ENCODE data around the gene ZNF474.

ZNF474 gene

DNA sequence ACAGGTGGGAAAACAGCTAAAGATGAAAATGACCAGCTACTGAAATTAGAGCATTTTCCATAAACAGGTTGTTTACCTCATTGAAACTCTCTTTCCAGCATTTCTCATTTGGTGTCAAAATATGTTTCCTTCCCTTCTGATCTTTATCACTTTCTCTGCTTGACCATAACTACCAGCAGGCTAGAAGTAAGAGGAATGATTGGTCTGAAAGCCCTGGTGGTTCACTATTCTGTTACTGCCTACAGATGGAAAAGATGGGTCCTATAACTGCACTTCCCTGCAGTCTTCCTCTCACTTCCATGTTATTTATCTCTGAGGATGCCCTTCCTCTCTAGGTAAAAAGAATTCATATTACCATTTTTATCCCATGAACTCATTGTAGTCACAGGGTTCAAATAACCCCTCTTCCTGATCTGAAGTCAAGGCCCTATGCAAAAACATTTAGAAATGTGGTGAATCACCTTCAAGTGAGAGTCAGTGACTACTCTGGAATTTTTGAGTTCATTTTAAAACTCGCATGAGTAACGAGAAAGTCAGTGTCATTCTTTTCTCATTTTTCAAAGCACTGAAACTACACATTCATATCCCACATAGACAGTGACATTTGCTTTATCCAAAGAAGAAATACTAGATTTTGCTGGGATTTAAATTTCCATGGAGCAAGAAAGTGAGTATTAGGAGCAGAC is 51.7 kb downstream of the ZNF474 start:
- no peak for DNase-seq (ENCODE audit: low spot score)

DNA sequence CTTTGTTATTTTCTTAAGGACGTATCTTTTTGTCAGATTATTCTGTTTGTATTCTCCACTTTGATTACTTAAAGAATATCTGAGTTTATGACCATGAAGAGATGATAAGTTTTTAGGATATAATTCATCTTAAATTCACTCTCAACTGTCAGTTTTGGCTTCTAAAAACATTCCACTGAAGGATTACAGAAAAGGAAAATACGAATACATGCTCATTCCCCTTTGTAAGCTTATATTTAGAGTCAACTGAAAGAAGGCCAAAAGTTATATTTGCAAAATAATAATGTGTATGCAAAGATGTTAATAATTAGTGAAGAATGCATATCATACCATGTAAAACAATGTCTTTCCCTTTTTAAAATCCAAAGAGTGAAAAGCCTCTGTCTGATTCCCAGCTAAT is 52.5 kb downstream of the ZNF474 start:
- no peak for DNase-seq (ENCODE audit: low spot score)

DNA sequence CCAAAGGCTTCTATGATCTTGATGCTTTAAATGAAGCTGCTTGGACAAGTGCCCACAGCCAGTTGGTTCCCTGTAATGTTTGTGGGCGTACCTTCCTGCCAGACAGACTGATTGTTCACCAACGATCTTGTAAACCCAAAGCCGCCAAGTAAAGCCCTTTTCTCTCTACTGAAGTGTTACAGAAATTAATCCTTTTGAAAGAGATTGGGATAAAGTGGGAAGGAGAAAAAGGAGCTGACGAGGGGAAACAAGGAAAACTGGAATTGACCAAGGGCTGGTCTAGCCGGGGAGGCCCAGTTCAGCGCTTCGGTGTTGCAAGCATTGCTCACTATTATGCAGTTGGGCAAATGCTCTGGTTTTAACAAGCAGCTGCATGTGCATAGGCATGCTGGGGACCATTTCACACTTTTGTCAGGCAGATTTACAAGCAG is 53.2 kb downstream of the ZNF474 start:
- DNase-seq (ENCODE audit: low spot score), result no peak

DNA sequence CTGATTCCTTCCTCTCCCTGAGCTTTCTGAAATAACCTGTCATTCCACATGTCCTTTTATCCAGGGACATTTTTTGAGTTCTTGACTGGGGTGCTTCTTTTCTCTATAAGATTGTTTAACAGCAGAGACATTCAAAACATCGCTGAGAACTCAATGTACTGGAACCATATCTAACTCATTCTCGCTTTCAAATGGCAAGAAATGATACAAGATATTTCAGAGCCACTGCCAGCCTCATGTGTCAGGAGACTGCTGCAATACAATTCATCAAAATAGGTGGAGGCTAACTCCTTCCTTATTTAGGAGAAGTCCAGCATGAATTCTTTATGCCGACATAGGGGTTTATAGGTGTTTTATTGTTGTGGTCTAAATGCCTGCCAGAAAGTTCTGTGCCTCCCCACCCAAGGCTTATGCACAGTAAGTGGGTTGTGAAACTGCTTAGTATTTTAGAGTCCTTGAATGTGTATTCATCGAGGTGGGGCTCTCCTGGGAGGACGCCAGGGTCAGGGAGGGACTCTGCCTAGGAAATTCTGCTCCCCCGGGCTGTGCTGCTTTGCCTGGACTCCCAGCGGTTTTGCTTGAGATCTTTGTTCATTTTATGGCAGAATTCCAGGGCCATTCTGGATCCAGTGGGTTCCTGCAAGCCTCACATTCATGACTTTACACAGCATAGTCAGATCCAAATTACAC is 53.9 kb downstream of the ZNF474 start:
- no peak for DNase-seq (ENCODE audit: low spot score)

DNA sequence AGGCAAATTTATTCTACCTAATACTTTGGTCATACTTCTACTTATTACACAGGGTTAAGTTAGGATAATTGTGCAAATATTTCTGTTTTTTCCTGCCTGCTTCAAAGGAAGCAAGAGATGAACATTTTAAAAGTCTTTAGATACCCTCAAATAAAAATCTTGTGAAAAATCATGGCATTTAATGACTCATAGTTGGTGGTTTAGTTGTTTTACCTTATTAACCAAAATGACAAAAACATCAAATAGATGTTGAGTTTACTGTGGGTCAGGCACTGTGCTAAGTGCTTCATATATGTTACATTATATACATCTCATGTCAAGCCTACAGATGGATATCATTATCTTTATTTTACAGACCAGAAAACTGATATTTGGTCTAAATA is 54.4 kb downstream of the ZNF474 start:
- DNase-seq (ENCODE audit: low spot score), result no peak

DNA sequence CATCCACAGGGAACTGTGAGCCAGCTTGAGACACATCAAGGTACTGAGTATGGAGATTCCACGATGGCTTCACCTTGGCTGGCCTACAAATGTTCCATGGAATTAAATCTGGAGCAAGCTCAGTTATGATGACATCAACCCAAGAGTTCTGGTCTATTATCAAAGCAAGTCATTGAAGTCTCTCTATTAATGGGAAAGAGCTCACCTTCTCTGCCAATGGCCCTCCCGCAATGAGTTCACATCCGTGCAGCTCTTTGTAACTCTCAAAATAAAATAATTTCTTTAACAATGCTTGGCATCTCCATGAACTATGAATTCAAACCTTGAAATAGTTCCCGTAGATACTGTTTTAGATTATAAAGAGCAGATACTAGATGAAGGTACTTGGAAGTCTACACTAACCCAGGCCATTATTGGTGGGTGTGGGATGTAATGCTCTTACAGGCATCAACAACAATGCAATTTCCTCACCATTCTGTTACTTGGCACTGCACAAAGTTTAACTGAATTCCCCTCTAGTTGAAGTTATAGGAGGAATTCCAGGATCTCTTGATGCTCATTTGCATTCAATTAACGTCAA is 55.4 kb downstream of the ZNF474 start:
- DNase-seq (ENCODE audit: low spot score), result no peak

DNA sequence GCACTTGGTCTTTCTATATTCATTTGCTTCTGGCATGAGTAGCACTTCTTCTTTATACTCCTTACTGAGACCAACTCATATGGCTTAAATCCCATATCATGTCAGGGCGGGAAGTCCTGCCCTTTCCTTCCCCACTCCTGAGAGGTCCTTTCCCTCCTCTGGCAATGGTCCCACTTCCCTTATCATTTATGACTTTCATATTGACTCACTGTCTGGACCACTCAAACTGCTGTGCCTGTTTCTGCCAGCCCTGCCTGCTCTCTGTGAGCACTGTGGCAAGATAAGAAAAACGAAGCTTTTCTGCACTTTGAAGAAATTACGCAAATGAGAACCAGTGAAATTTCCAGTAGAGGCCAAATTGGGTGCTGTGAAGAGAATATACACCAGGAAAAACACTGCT is 58.1 kb downstream of the ZNF474 start:
- DNase-seq (ENCODE audit: low spot score), result no peak

DNA sequence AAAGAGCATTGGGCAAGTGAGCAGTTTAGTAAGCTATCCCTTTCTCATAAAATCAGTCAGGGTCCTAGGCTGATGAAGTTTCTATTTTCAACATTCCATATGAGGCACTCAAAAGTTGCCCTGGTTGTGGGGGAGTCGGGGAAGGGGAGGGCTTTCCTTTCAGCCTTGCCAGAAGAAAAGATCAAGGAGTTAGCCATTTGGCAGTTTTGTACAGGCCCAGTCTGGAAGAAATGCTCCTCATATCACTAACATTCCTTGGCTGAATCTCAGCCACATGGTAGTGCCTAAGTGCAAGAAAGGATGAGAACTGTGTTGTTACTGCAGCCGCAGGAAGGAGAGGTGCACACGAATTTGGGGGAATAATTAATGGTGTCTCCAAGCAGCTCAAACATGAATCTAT is 60.8 kb downstream of the ZNF474 start:
- DNase-seq (ENCODE audit: low spot score), result no peak

DNA sequence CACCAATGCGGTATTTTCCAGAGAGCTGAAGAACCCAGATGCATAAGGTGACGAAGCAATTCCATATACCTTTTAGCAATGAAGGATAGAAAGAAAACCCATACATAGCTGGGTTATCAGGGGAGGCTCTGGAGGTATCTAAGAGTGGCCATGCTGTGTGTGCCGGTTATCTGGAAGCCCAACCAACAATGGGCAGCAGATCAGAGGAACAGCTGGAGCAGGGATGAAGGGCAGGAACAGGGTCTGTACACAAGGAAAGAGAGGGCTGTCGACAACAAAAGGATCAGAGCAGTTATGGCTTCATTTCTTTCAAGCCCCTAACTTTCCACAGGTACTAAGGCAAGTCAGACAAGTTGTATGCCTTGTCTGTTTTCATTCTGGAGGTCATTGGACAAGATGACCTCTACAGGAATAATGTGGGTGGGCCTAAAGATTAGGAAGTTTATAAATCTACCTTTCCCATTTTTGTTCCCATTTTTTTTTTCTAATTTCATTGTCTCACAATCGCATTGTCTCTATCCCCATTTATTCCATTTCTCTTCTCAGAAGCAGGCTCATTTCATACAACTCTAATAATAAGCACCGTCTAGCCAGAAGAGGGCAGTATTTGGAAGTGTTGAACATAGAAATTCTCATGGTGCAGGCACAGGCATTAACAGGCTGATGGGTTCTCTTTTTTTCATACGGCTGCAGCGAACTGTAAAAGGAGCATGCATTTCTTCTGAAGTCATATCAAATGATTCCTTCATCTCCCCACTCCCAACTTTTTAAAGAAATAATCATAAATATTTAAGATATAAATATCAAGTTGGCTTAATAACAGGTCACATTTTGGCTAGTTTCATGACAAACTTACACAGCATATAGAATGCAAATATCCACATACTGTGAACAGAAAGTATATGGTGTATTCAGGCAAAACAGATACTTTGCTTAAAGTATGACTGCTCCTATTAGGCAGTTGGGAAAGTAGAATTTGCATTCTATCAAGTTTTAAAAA is 63.5 kb downstream of the ZNF474 start:
- no peak for DNase-seq (ENCODE audit: low spot score)

DNA sequence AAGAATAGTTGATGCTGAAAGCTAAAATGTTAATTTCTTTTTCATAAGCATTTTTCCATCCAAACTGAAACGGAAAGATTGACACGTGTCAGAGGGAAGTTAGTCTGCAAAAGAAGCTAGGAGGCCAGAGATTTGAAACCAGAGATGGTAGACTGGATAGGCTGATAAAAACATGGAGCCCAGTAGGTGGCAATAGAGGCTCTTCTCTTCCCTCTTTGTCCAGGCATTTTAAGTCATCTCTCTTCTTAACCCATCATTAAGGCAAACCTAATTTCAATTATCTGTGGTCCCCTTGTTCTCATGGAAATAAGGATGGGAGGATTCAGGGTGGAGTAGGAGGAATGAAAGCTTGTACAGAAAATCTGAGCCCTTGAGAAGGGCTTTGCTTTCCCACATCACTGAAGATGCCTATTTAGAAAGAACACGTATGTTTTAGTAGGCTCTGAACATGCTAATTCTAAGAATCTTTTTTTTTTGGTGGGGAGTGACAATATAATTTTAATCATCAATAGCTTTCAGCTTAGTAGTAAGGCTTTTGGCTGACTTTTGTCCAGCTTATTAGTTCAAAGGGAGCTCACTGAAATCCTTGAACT is 66.6 kb downstream of the ZNF474 start:
- DNase-seq (ENCODE audit: low spot score), result no peak

DNA sequence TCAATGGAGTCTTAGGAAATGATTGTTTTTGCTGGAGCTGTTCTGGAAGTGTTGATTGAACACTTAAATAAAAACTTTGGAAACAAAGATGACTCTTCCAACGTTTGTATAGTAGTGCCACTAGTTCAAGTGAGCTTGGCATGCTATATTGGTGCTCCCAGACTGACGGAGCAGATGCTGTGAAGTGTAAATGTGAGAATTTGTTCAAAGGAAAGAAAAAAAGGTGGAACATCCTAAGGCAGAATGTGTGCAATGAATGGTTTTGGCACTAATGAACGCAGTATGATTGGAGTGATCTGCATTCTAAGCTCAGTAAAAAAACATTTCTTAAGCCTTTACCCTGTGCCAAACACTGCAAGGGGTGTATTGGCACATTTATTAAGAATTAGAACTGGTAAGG is 69.8 kb downstream of the ZNF474 start:
- DNase-seq (ENCODE audit: low spot score), result no peak

DNA sequence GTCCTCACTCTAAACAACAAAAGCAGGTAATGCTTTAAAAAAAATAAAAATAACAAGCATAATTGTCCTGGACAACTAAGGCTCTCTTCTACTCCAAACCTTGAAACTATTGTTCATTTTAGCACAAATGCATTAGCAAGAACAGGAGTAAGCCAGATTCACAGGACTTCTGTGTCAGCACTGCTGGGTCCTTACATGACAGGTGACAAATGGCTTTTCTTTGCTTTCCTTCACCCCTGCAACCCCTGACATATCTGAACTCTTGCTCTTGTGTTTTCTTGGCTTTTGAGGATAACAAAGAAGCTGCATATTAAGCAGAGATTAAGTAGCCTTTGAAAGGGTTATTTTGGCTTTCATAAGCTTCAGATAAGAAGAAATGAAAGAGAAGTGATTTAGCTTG is 71.1 kb downstream of the ZNF474 start:
- no peak for DNase-seq (ENCODE audit: low spot score)

DNA sequence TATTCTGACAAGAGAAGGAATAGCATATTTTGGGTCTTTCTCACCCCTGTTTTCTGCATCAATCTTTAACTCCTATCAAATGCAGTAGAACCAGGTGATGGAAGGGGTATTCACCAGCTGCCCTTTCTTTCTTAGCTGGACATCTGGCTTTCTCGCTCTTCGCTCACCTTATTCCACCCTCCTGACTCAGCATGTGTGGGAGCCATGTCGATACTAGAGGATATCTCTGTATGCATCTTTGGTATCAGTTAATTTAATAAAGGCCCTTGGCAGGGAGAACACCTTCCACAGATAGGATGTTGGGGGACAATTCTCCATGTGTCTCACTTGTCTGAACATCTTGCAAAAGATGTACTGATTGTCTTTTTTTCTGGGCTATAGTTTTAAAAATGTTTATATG is 71.5 kb downstream of the ZNF474 start:
- no peak for DNase-seq (ENCODE audit: low spot score)

DNA sequence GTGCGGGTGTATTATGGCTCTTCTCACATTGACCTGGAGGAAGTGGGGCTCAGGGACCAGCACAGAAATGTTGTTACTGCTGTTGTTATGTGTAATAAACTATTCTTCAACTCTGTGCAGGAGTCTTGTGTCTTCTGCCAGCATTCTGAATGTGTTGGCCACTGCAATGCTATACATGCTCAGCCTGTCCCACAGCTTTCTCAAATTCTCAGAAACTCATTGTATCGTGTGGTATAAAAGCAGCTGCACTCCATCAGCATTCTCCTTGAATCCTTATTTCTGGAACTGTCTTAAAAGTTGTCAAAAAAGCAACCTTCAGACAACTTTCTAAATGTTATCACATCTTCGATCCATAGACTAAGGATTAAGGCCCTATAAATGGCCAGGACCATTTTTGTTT is 72.0 kb downstream of the ZNF474 start:
- DNase-seq (ENCODE audit: low spot score), result no peak

DNA sequence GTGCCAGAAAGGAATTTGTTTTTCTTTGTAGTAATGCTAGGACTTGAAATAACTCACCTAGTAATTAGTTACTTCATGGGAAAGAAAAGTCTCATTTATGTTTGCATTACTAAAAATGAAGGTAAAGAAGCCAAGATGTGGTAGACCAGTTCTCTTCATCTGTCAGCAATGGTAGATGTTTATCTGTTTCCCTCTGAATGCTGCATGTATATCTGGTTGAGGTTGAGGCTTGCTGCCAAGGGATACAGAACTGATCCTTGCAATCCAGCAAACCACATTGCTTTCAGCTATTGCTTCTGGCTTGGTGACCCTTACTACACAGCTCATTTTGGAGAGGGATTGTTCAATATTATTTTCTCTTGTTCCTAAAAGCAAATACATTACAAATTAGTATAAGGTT is 73.6 kb downstream of the ZNF474 start:
- no peak for DNase-seq (ENCODE audit: low spot score)

Measured in left forelimb (tissue), 1 donor.